Panc1 (cell line): ENCODE results near the gene IAH1.

Experiments used
- SIN3A ChIP-seq: IDR thresholded peaks from 2 replicates; pipeline ENCODE4 v1.6.1; 2012; ENCODE audit warnings: low read depth, mild to moderate bottlenecking, low read length, moderate library complexity, borderline replicate concordance; ENCODE audit not compliant: insufficient read depth
- TF ChIP-seq, protein P1 (sequence below): fragments of 450-650 bp; IDR thresholded peaks from 2 replicates; pipeline ENCODE4 v1.5.1; 2017; ENCODE audit warnings: mild to moderate bottlenecking

DNA sequence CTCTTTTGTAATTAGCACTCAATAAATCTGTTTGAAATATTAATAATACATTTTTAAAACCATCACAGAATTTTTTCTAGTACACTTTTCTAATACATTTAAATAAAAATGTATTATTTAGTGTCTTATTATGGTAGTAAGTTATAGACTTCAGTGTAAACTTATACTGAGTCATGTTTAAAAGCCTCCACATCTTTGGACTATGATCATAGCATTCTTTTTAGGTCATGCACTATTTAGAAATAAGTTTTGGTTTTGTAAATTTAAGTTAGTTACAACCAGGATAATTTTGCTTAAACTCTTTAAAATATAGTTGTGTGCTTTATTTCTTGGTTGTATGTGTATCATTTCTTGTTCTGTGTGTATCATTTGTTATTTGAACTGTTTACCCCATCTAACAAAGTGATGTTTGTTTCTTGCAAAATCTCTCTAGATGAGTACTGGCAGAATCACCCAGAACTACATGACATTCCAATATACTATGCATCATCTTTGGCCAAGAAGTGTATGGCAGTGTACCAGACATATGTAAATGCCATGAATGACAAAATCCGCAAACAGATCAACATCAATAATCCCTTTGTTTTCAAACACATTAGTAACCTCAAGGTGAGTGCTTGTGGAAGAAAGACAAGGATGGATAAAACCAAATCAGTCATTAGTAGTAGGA is 34.2 kb upstream of the IAH1 start:
- TF ChIP-seq, protein P1, sequence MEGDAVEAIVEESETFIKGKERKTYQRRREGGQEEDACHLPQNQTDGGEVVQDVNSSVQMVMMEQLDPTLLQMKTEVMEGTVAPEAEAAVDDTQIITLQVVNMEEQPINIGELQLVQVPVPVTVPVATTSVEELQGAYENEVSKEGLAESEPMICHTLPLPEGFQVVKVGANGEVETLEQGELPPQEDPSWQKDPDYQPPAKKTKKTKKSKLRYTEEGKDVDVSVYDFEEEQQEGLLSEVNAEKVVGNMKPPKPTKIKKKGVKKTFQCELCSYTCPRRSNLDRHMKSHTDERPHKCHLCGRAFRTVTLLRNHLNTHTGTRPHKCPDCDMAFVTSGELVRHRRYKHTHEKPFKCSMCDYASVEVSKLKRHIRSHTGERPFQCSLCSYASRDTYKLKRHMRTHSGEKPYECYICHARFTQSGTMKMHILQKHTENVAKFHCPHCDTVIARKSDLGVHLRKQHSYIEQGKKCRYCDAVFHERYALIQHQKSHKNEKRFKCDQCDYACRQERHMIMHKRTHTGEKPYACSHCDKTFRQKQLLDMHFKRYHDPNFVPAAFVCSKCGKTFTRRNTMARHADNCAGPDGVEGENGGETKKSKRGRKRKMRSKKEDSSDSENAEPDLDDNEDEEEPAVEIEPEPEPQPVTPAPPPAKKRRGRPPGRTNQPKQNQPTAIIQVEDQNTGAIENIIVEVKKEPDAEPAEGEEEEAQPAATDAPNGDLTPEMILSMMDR: no peak
- no peak for TF ChIP-seq SIN3A
